Glomerular visceral epithelial cell (primary cell): ENCODE data around the gene GABRG3.

Experiments
- DNase-seq: peaks from one replicate; pipeline ENCODE4 v3.0.0-alpha.2; 2016; ENCODE audit errors: extremely low spot score

Gene GABRG3

DNA sequence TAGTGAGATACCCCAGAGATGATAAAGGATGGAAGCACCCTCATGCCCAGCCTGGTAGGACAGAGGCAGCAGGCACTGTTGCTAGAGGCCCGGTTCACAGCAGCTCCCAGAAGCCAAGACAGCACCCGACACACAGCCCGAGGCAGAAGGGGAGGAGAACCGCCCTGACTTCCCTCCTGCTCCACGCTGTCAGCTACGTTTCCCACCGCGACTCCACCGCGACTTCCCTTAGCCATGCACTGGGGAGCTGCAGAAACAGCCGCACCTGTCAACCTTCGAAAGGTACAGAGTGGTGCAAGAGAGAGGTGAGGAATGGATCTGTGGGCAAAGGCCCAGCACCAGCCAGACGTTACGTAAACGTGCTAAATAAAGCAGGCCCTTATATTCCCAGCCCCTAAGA lies 529.2 kb downstream of the GABRG3 start:
- DNase-seq: no peak

DNA sequence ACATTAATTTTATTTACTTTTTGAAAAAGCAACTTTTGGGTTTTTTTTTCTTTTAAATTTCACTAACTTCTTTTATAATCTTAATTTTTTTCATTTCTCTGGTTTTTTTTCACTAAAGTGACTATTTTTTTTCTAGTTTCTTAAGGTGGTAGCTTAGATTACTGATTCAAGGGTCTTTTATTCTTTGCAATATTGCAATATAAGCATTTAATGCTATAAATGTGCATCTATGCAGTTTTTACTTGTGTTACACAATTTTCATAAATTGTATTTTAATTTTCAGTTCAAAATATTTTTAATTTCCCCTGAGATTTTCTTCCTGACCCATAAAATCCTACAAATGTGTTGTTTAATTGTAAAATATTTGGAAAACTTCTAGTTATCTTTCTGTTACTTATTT lies 535.8 kb downstream of the GABRG3 start:
- DNase-seq: no peak

DNA sequence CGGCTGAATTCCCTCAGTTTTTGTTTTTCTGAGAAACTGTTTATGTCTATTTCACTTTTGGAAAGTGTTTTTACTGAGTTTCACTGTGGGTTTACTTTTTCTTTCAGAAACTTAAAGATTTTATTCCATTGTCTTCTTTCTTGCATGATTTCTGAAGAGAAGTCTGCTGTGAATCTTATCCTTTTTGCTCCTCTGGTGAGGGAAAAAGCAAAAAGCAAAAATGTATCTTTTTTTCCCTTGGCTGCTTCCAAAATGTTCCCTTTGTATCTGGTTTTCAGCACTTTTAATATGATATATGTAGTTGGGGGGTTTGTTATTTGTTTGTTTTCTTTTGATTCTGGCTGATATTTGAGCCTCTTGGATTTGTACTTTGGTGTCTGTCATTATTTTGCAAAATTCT lies 538.0 kb downstream of the GABRG3 start:
- DNase-seq: no peak

- no peak for DNase-seq
These were observed 541.5 kb downstream of the GABRG3 start for GRCh38 chr15:27512281-27513001.

GRCh38 chr15:27514526-27514925 lies 543.5 kb downstream of the GABRG3 start:
- DNase-seq: no peak

- no peak for DNase-seq
These were observed 556.6 kb downstream of the GABRG3 start for GRCh38 chr15:27527490-27528067.

DNA sequence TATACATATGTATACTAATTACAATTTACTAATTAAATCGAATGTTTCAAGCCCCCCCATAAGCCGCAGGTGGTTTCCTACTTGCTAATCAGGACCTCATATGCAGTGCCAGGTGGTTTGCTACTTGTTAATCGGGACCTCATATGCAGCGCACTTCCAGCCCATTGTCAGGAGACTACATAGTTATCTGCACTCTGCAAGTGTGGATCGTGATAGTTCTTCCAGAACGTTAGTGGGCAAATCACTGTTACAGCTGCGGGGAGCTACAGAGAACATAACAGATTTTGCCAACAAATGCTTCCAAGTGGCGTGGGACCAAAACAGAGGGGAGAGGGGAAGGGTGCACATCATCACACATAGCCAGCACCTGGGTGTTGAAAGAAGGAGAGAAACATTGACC lies 558.4 kb downstream of the GABRG3 start:
- DNase-seq: no peak

GRCh38 chr15:27530994-27531393 lies 560.0 kb downstream of the GABRG3 start:
- DNase-seq: no peak

- DNase-seq: no peak
These were observed 561.4 kb downstream of the GABRG3 start for GRCh38 chr15:27532358-27532757.

DNA sequence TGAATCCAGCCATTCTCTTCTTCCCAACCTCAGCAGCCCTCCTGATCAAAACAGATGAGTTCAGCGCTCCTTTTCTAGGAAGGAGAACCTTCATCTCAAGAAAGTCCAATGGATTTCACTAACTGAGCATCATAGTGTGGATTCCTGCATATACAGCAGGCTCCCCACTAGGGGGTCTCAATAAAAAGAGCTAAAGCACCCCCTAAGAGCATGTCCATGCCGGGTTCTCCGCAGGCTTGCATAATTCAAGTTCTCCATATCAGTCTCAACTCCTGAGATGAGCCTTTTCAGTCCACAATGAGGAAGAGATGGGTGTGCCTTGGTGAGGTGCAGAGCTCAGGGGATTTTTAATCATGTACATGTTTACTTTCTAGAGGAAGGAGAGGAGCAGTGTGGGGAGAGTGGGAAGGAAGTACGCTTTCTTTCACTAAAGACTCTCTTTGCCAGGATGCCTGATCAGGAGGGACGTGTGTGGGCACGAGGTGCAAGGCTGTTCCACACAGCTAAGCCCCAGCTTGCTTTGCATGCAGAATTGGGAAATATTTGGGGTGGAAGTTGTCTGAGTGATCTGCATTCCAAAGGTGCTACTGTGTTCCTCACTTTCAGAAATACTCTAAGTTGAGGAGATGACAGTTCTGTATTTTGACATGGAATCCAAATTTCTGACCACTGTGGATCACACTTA lies 564.6 kb downstream of the GABRG3 start:
- DNase-seq: no peak

DNA sequence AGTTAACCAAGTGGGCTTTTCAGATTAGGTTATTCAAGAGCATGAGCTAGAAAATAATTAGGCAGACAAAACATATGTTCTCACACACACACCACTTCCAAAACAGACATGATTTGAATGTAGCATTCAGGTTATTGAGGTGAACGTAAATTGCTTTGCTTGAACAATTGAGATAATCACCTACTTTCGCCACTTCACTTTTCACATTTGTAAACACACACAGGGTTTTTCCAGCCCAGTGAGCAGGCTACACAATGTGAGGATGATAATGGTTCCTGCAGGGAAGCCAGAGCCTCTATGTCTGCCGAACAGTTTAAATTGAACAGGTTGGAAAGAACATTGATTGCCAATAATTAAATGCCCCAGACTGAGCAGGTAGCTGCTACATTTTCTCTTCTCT lies 567.3 kb downstream of the GABRG3 start:
- DNase-seq: no peak

- no peak for DNase-seq
These were observed 570.6 kb downstream of the GABRG3 start for GRCh38 chr15:27541581-27541980.

DNA sequence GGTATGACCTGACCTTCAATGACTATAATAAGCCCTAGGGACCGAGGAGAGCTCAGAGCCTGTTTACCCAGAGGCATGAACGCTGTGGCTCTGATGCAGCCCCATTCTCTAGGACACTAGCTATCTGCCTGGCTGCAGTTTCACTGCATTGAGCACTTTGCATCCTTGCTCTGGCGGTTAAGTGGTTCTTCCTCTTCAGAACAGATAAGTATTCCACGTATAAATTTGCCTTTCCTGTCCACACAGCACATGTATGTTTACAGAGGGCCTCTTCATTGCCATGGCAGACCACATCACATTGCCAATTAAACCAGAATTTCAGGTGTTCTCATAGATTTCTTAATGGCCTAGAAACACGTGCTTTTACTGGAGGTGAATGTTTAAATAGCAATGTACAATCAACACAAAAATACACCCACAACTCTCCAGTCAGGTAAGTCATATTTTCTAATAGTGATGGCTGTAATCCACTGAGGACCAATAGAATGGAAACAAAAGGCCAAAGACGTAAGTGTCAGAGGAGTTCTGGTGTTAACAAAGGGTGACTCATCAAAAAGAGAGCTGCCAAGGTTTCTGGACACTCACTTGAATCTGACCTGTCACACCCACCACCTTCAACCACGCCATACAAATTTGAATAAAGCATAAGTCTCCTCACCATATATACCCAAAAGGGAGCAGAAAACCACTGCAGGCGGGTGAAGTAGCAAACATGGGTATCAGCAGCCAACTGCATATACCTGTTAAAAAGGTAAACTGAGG lies 574.7 kb downstream of the GABRG3 start:
- DNase-seq: peak; percentile 6

GRCh38 chr15:27549746-27550145 lies 578.8 kb downstream of the GABRG3 start:
- peak; percentile 24 for DNase-seq

DNA sequence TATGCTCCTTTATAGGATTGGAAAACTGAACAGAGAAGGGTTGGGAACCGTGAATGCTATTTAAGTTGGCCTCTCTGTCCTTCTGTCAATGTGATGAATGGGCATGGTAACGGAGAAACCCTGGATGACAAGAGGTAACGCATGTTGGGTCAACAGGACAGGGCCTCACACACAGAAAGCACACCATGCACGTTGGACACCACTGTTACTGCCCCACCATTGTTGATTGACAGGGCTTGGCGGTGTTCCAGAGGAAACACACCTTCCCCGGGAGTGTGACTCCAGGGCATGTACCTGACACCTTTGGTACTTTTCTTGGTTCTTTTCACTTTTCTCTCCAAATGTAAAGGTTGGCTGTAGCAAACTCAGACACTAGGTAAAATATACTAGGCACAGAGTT lies 579.7 kb downstream of the GABRG3 start:
- DNase-seq: no peak

DNA sequence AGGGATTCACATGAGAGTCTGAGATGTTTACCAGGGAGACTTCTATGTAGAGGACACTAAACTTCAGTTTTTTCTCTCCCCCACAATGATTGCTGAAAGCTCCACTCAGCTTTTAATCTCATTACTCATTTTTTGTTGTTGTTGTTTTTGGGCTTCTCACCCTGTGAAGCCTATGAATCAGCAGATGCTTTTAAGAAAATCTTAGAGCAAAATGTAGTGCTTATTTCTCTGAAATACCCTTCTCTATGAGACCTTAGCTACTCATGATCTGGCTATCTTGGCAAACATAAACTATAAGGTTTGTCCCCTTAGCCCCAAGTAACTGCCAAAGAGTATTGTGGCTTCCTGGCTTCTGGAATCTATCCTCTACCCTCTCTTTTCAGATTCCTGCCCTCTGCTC lies 590.8 kb downstream of the GABRG3 start:
- DNase-seq: no peak

DNA sequence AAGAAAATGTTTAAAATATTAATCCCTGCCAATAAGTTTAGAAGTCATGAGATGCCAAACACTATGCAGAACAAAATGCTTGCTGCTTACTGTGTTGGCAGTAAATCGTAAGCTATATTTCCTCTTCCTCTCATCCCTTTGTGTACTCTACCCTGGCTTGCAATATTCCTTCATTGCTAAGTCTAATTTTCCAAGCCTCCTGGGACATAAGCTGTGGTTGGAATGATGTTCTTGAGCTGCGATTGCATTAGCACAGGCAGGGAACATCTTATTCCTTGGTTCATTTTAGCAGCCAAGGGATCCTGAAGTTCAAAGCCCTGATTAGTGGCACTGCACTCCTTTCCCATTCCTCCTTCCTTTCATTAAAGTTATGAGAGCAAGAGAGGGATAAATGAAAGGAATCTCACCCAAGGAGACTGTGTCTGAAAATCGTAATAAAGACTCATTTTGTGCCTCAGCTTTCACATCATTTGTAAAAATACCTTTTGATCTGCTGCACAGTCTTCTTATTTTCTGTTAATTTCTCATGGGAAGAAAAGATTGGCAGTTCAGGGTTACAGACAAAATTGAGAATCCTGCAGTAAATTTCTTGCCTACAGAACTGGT lies 592.9 kb downstream of the GABRG3 start:
- no peak for DNase-seq

- DNase-seq: no peak
These were observed 593.7 kb downstream of the GABRG3 start for GRCh38 chr15:27564656-27565055.

DNA sequence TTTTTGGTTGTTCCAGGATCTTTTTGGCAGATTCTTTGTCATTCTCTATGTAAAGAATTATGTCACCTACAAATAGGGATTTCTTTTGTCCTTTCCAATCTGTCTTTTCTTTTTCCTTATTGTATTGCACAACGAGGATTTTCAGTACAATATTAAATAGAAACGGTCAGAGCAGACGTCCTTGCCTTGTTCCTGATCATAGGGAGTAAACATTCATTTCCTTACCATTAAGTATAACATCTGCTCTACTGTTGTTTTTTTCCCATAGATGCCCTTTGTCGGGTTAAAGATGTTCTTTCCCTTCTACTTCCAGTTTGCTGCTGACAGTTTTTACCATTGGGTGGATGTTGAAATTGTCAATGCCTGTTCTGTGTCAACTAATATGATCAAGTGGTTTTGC lies 599.8 kb downstream of the GABRG3 start:
- DNase-seq: no peak

DNA sequence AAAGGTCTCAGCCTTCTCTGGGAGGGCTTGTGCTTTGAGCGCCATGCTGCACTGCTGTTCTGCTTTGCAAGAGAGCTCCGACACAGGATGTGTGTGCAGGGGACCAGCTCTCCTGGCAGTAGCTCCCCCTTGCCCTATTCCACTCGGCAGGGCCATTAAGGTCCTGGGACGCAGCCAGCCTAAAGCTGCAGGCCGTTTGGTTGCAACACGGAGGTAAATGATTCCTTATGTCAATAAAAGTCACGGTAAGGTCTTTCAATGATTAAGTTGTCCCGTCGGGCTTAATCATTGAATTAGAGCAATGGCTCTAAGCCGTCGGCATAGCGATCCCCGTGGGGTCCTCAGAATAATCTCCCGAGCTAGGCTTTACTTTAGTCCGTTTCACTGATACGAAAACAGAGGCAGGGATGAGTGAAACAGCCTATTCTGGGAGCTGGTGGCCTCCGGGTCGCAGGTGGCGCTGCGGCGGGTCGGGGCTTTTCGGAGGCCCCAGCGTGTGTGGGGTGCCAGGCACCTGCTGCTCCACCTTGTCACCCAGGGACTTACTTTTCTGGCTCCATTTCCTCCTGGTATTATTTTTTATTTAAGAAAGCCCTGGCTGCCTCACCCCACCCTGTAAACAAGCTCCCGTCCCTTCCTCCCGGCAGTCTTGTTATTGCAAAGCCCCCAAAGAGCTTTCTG lies 603.0 kb downstream of the GABRG3 start:
- DNase-seq: no peak

DNA sequence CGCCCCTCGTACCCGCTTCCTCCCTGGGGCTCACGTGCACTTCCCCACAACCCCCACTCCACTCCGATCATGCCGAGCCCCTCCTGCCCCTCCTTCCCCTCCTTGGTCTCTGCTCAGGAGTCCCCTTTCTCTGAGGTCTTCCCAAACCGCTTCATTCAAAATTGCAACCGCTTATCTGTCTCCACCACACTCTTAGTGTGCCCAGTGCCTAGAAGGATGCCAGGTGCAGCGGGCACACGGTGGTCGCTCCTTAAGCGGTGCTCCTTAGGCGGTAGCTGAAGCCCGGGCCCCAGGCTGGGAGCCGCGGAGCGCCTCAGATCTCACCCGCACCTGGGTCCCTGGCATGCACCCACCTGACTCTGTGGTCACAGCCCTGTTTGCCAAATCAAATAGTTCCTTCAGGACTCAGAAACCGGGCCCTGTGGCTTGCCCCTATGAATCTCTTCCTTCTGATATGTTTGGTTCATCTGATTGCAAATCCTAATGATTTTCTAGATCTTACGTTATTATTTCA lies 603.6 kb downstream of the GABRG3 start:
- no peak for DNase-seq
